AG04450 (cell line): ENCODE measurements around the gene CTXN3. TPM values are rescaled to one million over a fixed set of nuclear protein-coding genes. Genes with fewer than 3 reads are reported as not detected.

Source experiments
- CTCF ChIA-PET: fragments of 300-600, 350-600 bp; formaldehyde crosslinking; extraction: SDS; loops from one replicate; lab custom pipeline; 2022; ENCODE audit warnings: antibody characterized with exemption, inconsistent platforms; lab: Charles Lee
- POLR2A ChIA-PET: fragments of 350-600 bp; formaldehyde crosslinking; extraction: SDS; loops from one replicate; lab custom pipeline; 2021; ENCODE audit warnings: antibody characterized with exemption, inconsistent platforms; lab: Yijun Ruan, JAX
- DNase-seq: peaks from one replicate; pipeline ENCODE4 v3.0.0-alpha.2; 2011; ENCODE audit warnings: low read depth, low spot score
- H3K27ac ChIP-seq: one replicate; pipeline ENCODE4 v1.5.1; 2012; ENCODE audit warnings: low read depth, low read length, control low read depth
- H3K27me3 ChIP-seq: one replicate; pipeline ENCODE4 v1.6.0; 2012; ENCODE audit warnings: low read length; ENCODE audit not compliant: control insufficient read depth, insufficient read depth
- H3K4me3 ChIP-seq: 2 replicates; pipeline ENCODE4 v1.5.1; 2011; ENCODE audit warnings: mild to moderate bottlenecking, low read depth, low read length, control low read depth
- H3K9me3 ChIP-seq: 2 replicates; pipeline ENCODE4 v1.5.1; 2012; ENCODE audit warnings: low read length; ENCODE audit not compliant: control insufficient read depth, insufficient read depth
- CTCF ChIP-seq: IDR thresholded peaks from 2 replicates; pipeline ENCODE4 v1.5.1; 2011; ENCODE audit warnings: low read depth, low read length, control low read depth, inconsistent platforms
- polyA minus RNA-seq: library from RNA; depleted of rRNA, polyadenylated mRNA; stranded (reverse); fragments of >200 nt; gene quantifications from 2 replicates; pipeline ENCODE4 v1.2.3, GENCODE V29; 2011; rRNA and poly(A)+ RNA removed
- polyA plus RNA-seq: library from polyadenylated mRNA; depleted of rRNA; stranded (reverse); fragments of >200 nt; gene quantifications from 2 replicates; pipeline ENCODE4 v1.2.3, GENCODE V29; 2011; rRNA removed

The CTXN3 gene
- polyA plus RNA-seq (not detected in 2 replicates), polyA minus RNA-seq (not detected in 2 replicates)

- CTCF ChIA-PET: no interaction called here
- TF ChIP-seq CTCF: no peak
- H3K9me3 ChIP-seq: no peaks in the 10 kb centered on the region
- H3K27me3 ChIP-seq: peaks cover 4% of the 10 kb centered on the region
- DNase-seq: no peak
- POLR2A ChIA-PET: no interaction called here
- H3K27ac ChIP-seq: no peak within 1 kb of the TSS
- H3K4me3 ChIP-seq: no peak within 1 kb of the TSS
These were observed at the start of gene CTXN3 for GRCh38 chr5:127649018-127649439. Gene CTXN3 (plus strand): TSS chr5:127649082. CDS start chr5:127657522, 8,440 bp downstream.

- no peak for TF ChIP-seq CTCF
- H3K4me3 ChIP-seq: no peak overlapping the region
- POLR2A ChIA-PET: no interaction called here
- H3K9me3 ChIP-seq: no peaks in the 10 kb centered on the region
- DNase-seq: no peak
- no peak overlapping the region for H3K27ac ChIP-seq
- CTCF ChIA-PET: no interaction called here
- peaks cover 4% of the 10 kb centered on the region for H3K27me3 ChIP-seq
These were observed 49.6 kb upstream of the CTXN3 start for GRCh38 chr5:127599320-127599719.

- no peak for DNase-seq
- TF ChIP-seq CTCF: no peak
- Histone ChIP-seq H3K4me3 (no peak overlapping the region), H3K27ac (no peak overlapping the region), H3K27me3 (peaks cover 4% of the 10 kb centered on the region), H3K9me3 (no peaks in the 10 kb centered on the region)
- POLR2A ChIA-PET: no interaction called here
- CTCF ChIA-PET: no interaction called here
These were observed 49.0 kb upstream of the CTXN3 start for GRCh38 chr5:127599847-127600246.

GRCh38 chr5:127601111-127601510 lies 47.8 kb upstream of the CTXN3 start:
- Histone ChIP-seq H3K9me3 (no peaks in the 10 kb centered on the region), H3K27ac (no peak overlapping the region), H3K4me3 (no peak overlapping the region), H3K27me3 (peaks cover 4% of the 10 kb centered on the region)
- no peak for TF ChIP-seq CTCF
- ChIA-PET POLR2A (no interaction called here), CTCF (no interaction called here)
- no peak for DNase-seq

DNA sequence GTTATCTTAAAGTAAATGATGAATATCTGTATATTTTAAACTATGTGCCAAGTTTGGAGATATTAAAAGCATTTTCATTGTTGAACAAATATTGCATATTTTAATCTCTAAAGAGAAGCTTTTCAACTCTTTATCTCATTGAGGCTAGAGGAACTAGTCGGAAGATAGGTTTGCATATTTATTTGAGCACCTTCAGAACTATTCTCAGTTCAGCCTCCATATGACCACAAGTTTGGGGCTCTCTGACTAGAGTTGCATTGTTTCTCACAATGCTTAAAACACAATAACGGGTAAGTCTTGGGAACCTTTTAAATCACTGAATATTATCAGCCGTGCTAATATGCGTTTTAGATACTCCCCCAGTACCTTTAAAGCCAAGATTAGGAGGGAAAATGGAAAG lies 47.3 kb upstream of the CTXN3 start:
- TF ChIP-seq CTCF: no peak
- H3K27ac ChIP-seq: no peak overlapping the region
- POLR2A ChIA-PET: no interaction called here
- no peak for DNase-seq
- CTCF ChIA-PET: no interaction called here
- peaks cover 1% of the 10 kb centered on the region for H3K27me3 ChIP-seq
- no peak overlapping the region for H3K4me3 ChIP-seq
- H3K9me3 ChIP-seq: no peaks in the 10 kb centered on the region
